Endodermal cell (in vitro differentiated cells): ENCODE results near the gene ATG16L1. TPM values are rescaled to one million over a fixed set of nuclear protein-coding genes. Genes with fewer than 3 reads are reported as not detected.

Experiments used
- DNase-seq: peaks from one replicate; pipeline ENCODE4 v3.0.0-alpha.2; 2017
- H3K27ac ChIP-seq: 2 replicates; pipeline ENCODE4 v1.5.1; 2013; ENCODE audit warnings: mild to moderate bottlenecking, low read depth, low read length, moderate library complexity
- H3K27me3 ChIP-seq: 2 replicates; pipeline ENCODE4 v1.6.1; 2013; ENCODE audit warnings: mild to moderate bottlenecking, low read length, moderate library complexity; ENCODE audit not compliant: insufficient read depth, control insufficient read depth, poor library complexity, severe bottlenecking
- H3K36me3 ChIP-seq: 2 replicates; pipeline ENCODE4 v1.7.0; 2013; ENCODE audit warnings: mild to moderate bottlenecking, low read length, moderate library complexity; ENCODE audit not compliant: control insufficient read depth, insufficient read depth
- H3K4me1 ChIP-seq: one replicate; pipeline ENCODE4 v1.7.0; 2013; ENCODE audit warnings: low read length; ENCODE audit not compliant: control insufficient read depth, insufficient read depth
- H3K4me3 ChIP-seq: 2 replicates; pipeline ENCODE4 v1.5.1; 2013; ENCODE audit warnings: mild to moderate bottlenecking, low read length, moderate library complexity
- H3K9ac ChIP-seq: 2 replicates; pipeline ENCODE4 v1.6.1; 2013; ENCODE audit warnings: mild to moderate bottlenecking, low read length, moderate library complexity; ENCODE audit not compliant: poor library complexity, severe bottlenecking; ENCODE audit errors: extremely low read depth
- H3K9me3 ChIP-seq: 2 replicates; pipeline ENCODE4 v1.6.1; 2013; ENCODE audit warnings: mild to moderate bottlenecking, low read length, moderate library complexity; ENCODE audit not compliant: control insufficient read depth
- H3K27ac Mint-ChIP-seq: 2 replicates; pipeline ENCODE4 v1.8.0; 2020; ENCODE audit warnings: mixed read lengths
- H3K27me3 Mint-ChIP-seq: 2 replicates; pipeline ENCODE4 v1.8.0; 2021; ENCODE audit warnings: mild to moderate bottlenecking, mixed read lengths; ENCODE audit not compliant: insufficient read depth
- H3K36me3 Mint-ChIP-seq: 2 replicates; pipeline ENCODE4 v1.8.0; 2020; ENCODE audit warnings: low read depth, mixed read lengths
- H3K4me1 Mint-ChIP-seq: 2 replicates; pipeline ENCODE4 v1.8.0; 2020; ENCODE audit warnings: mixed read lengths
- H3K4me3 Mint-ChIP-seq: 2 replicates; pipeline ENCODE4 v1.8.0; 2020; ENCODE audit warnings: mild to moderate bottlenecking, moderate library complexity, mixed read lengths
- H3K9me3 Mint-ChIP-seq: 2 replicates; pipeline ENCODE4 v1.8.0; 2020; ENCODE audit warnings: mild to moderate bottlenecking, mixed read lengths
- WGBS, 2 experiments: methylation state at CpG; one replicate each; pipeline versions ENCODE4 v1.1.5 to v1.1.7; 2013; ENCODE audit warnings: missing lambda C conversion rate in 2 of 2, mixed read lengths in 1 of 2; ENCODE audit not compliant: insufficient coverage in 1 of 2, insufficient read length in 1 of 2; 5-methylcytosine and 5-hydroxymethylcytosine counted together
- total RNA-seq, 2 donors: library from RNA; stranded (reverse); fragmentation: NEBNext Ultra II Directional in 1 of 2; extraction: Animal tissue kit (Norgen Biotek cat#: 25700) in 1 of 2; gene quantifications; 2 replicates in 1 of 2; 3 replicates in 1 of 2; pipeline ENCODE4 v1.2.1, GENCODE V29; 2021
- TF ChIP-seq, protein P1 (sequence below): fragments of 200-600 bp; sonication (generic); conservative IDR thresholded peaks from 2 replicates; pipeline ENCODE4 v1.5.0; 2021; ENCODE audit warnings: antibody characterized with exemption, mild to moderate bottlenecking

Gene ATG16L1
- total RNA-seq, 2 donors from 2014 or later = 29.6 to 31.6 TPM

DNA sequence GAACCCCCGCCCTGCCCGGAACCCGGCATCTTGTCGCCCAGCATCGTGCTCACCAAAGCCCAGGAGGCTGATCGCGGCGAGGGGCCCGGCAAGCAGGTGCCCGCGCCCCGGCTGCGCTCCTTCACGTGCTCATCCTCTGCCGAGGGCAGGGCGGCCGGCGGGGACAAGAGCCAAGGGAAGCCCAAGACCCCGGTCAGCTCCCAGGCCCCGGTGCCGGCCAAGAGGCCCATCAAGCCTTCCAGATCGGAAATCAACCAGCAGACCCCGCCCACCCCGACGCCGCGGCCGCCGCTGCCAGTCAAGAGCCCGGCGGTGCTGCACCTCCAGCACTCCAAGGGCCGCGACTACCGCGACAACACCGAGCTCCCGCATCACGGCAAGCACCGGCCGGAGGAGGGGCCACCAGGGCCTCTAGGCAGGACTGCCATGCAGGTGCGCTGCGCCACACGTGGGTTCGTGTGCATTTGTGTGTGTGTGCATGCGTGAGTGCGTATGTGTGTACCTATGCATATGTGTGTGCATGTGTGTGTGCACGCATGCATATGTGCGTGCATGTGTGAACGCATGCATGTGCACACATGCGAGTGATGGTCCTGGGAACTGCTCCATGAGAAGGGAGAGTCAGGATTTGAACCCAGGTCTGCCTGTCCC, 47.1 kb upstream of the ATG16L1 start:
- Mint-ChIP-seq H3K9me3 (peaks cover 21% of the 10 kb centered on the region), H3K4me1 (peaks cover 4% of the 10 kb centered on the region), H3K27me3 (no peaks in the 10 kb centered on the region), H3K27ac (no peak overlapping the region), H3K36me3 (peaks cover 5% of the 10 kb centered on the region), H3K4me3 (no peak overlapping the region)
- H3K4me3 ChIP-seq = no peak overlapping the region
- no peak overlapping the region for H3K27ac ChIP-seq
- H3K36me3 ChIP-seq = no peaks in the 10 kb centered on the region
- 97 to 98% methylated on average over 33 to 50 of the region's 50 CpGs for WGBS, 2 experiments
- no peak overlapping the region for H3K9ac ChIP-seq
- DNase-seq = no peak
- no peaks in the 10 kb centered on the region for H3K4me1 ChIP-seq
- H3K9me3 ChIP-seq = no peaks in the 10 kb centered on the region
- H3K27me3 ChIP-seq = no peaks in the 10 kb centered on the region
- TF ChIP-seq, protein P1, sequence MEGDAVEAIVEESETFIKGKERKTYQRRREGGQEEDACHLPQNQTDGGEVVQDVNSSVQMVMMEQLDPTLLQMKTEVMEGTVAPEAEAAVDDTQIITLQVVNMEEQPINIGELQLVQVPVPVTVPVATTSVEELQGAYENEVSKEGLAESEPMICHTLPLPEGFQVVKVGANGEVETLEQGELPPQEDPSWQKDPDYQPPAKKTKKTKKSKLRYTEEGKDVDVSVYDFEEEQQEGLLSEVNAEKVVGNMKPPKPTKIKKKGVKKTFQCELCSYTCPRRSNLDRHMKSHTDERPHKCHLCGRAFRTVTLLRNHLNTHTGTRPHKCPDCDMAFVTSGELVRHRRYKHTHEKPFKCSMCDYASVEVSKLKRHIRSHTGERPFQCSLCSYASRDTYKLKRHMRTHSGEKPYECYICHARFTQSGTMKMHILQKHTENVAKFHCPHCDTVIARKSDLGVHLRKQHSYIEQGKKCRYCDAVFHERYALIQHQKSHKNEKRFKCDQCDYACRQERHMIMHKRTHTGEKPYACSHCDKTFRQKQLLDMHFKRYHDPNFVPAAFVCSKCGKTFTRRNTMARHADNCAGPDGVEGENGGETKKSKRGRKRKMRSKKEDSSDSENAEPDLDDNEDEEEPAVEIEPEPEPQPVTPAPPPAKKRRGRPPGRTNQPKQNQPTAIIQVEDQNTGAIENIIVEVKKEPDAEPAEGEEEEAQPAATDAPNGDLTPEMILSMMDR = no peak

- no peak for DNase-seq
- TF ChIP-seq, protein P1 = peak; percentile 48
- H3K27ac ChIP-seq = no peak overlapping the region
- Mint-ChIP-seq H3K27me3 (no peaks in the 10 kb centered on the region), H3K4me3 (no peak overlapping the region), H3K9me3 (peaks cover 8% of the 10 kb centered on the region), H3K4me1 (peaks cover 10% of the 10 kb centered on the region), H3K27ac (no peak overlapping the region), H3K36me3 (no peaks in the 10 kb centered on the region)
- H3K27me3 ChIP-seq = no peaks in the 10 kb centered on the region
- 85 to 86% methylated on average over 7 to 10 of the region's 10 CpGs for WGBS, 2 experiments
- H3K4me1 ChIP-seq = peaks cover 4% of the 10 kb centered on the region
- H3K36me3 ChIP-seq = no peaks in the 10 kb centered on the region
- no peak overlapping the region for H3K9ac ChIP-seq
- H3K9me3 ChIP-seq = no peaks in the 10 kb centered on the region
- no peak overlapping the region for H3K4me3 ChIP-seq
Measured at GRCh38 chr2:233208382-233209116, 42.9 kb upstream of the ATG16L1 start.

DNA sequence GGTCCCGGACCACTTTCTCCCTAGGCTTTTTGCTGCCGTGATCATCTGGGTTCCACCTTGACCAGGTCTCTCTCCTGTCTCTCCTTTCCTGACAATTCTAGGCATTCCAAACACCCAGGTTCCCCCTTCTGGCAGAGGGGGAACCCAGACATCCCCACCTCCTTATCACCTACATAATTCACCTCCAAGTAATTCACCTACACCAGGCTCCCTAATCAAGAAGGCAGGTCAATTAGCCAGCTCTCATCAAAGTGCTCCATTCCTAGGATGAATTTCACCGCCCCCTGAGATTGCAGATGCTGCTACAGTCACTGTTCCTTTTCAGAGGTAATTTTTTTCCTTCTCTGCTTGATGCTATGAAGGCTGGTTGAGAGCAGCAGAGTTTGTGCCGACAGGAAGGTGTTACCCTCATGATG, 42.3 kb upstream of the ATG16L1 start:
- Histone ChIP-seq H3K9me3 (no peaks in the 10 kb centered on the region), H3K4me3 (no peak overlapping the region), H3K4me1 (peaks cover 4% of the 10 kb centered on the region), H3K36me3 (no peaks in the 10 kb centered on the region), H3K9ac (no peak overlapping the region), H3K27me3 (no peaks in the 10 kb centered on the region), H3K27ac (no peak overlapping the region)
- peak; percentile 55 for DNase-seq
- no peaks in the 10 kb centered on the region for H3K27me3 Mint-ChIP-seq
- TF ChIP-seq, protein P1 = no peak
- peak overlapping the region; percentile 16 for H3K27ac Mint-ChIP-seq
- H3K4me3 Mint-ChIP-seq = no peak overlapping the region
- WGBS, 2 experiments = 57 to 70% methylated on average over 1 to 4 of the region's 4 CpGs
- H3K4me1 Mint-ChIP-seq = peaks cover 10% of the 10 kb centered on the region
- peaks cover 3% of the 10 kb centered on the region for H3K9me3 Mint-ChIP-seq
- H3K36me3 Mint-ChIP-seq = no peaks in the 10 kb centered on the region
